SK-N-SH treated with all-trans-retinoic acid at 6 μM for 48 hours (cell line): ENCODE data around the gene RECK.

Source experiments
- ATAC-seq: fragments of 200-7000 bp; cut with Tn5 transposase; 3 replicates; pipeline ENCODE4 v1.9.1; 2020; ENCODE audit warnings: mild to moderate bottlenecking, moderate library complexity
- ARNTL ChIP-seq: fragments of 450-650 bp; formaldehyde crosslinking; IDR thresholded peaks from 2 replicates; pipeline ENCODE4 v1.5.0; 2020; ENCODE audit warnings: low read depth, mild to moderate bottlenecking, moderate library complexity, borderline replicate concordance
- BACH2 ChIP-seq: fragments of 250-450 bp; sonication (Bioruptor Pico); IDR thresholded peaks from 2 replicates; pipeline ENCODE4 v1.9.0; 2021; ENCODE audit warnings: mild to moderate bottlenecking, borderline replicate concordance
- CSDC2 ChIP-seq: fragments of 250-450 bp; sonication (Bioruptor Pico); IDR thresholded peaks from 2 replicates; pipeline ENCODE4 v1.5.0; 2020; ENCODE audit warnings: mild to moderate bottlenecking, moderate library complexity
- ESRRG ChIP-seq: fragments of 250-450 bp; sonication (Bioruptor Pico); IDR thresholded peaks from 2 replicates; pipeline ENCODE4 v1.6.1; 2021; ENCODE audit warnings: mild to moderate bottlenecking
- GLIS3 ChIP-seq: fragments of 250-450 bp; sonication (Bioruptor Pico); IDR thresholded peaks from 2 replicates; pipeline ENCODE4 v1.5.0; 2020; ENCODE audit warnings: mild to moderate bottlenecking, moderate library complexity
- ISL1 ChIP-seq: fragments of 250-450 bp; sonication (Bioruptor Pico); IDR thresholded peaks from 2 replicates; pipeline ENCODE4 v2.1.2; 2022; ENCODE audit warnings: mild to moderate bottlenecking, moderate library complexity
- OSR1 ChIP-seq: fragments of 250-450 bp; sonication (Bioruptor Pico); IDR thresholded peaks from 2 replicates; pipeline ENCODE4 v1.8.0; 2022; ENCODE audit warnings: moderate library complexity, mild to moderate bottlenecking, inconsistent platforms
- TOX ChIP-seq: fragments of 250-450 bp; sonication (Bioruptor Pico); IDR thresholded peaks from 2 replicates; pipeline ENCODE4 v1.8.0; 2021; ENCODE audit warnings: mild to moderate bottlenecking, moderate library complexity, borderline replicate concordance
- ZC3H10 ChIP-seq: fragments of 250-450 bp; sonication (Bioruptor Pico); IDR thresholded peaks from 2 replicates; pipeline ENCODE4 v1.5.1; 2021; ENCODE audit warnings: mild to moderate bottlenecking, moderate library complexity
- ZFP3 ChIP-seq: fragments of 250-450 bp; sonication (Bioruptor Pico); IDR thresholded peaks from 2 replicates; pipeline ENCODE4 v1.5.0; 2020; ENCODE audit warnings: mild to moderate bottlenecking, moderate library complexity
- ZNF565 ChIP-seq: fragments of 450-650 bp; formaldehyde crosslinking; conservative IDR thresholded peaks from 2 replicates; pipeline ENCODE4 v1.5.0; 2020; ENCODE audit warnings: low read depth, mild to moderate bottlenecking, moderate library complexity
- ZNF70 ChIP-seq: fragments of 450-650 bp; formaldehyde crosslinking; IDR thresholded peaks from 2 replicates; pipeline ENCODE4 v1.5.0; 2020; ENCODE audit warnings: mild to moderate bottlenecking, moderate library complexity
- ZNF8 ChIP-seq: fragments of 450-650 bp; formaldehyde crosslinking; IDR thresholded peaks from 2 replicates; pipeline ENCODE4 v1.5.0; 2020; ENCODE audit warnings: mild to moderate bottlenecking, moderate library complexity
- TF ChIP-seq, protein P1 (sequence below): fragments of 250-450 bp; sonication (Bioruptor Pico); IDR thresholded peaks from 2 replicates; pipeline ENCODE4 v1.5.1; 2021; ENCODE audit warnings: mild to moderate bottlenecking, moderate library complexity
- TF ChIP-seq, protein P2 (sequence below): fragments of 250-450 bp; sonication (Bioruptor Pico); IDR thresholded peaks from 2 replicates; pipeline ENCODE4 v1.8.0; 2021; ENCODE audit warnings: low read depth, mild to moderate bottlenecking, moderate library complexity, borderline replicate concordance
- TF ChIP-seq, protein P3 (sequence below): fragments of 250-450 bp; sonication (Bioruptor Pico); IDR thresholded peaks from 2 replicates; pipeline ENCODE4 v1.5.1; 2020; ENCODE audit warnings: low read depth, mild to moderate bottlenecking, moderate library complexity
- TF ChIP-seq, protein P4 (sequence below): fragments of 250-450 bp; sonication (Bioruptor Pico); IDR thresholded peaks from 2 replicates; pipeline ENCODE4 v1.5.0; 2020; ENCODE audit warnings: mild to moderate bottlenecking, moderate library complexity
- TF ChIP-seq, protein P5 (sequence below): fragments of 250-450 bp; sonication (Bioruptor Pico); IDR thresholded peaks from 2 replicates; pipeline ENCODE4 v1.8.0; 2020; ENCODE audit warnings: mild to moderate bottlenecking, moderate library complexity, borderline replicate concordance

The RECK gene

DNA sequence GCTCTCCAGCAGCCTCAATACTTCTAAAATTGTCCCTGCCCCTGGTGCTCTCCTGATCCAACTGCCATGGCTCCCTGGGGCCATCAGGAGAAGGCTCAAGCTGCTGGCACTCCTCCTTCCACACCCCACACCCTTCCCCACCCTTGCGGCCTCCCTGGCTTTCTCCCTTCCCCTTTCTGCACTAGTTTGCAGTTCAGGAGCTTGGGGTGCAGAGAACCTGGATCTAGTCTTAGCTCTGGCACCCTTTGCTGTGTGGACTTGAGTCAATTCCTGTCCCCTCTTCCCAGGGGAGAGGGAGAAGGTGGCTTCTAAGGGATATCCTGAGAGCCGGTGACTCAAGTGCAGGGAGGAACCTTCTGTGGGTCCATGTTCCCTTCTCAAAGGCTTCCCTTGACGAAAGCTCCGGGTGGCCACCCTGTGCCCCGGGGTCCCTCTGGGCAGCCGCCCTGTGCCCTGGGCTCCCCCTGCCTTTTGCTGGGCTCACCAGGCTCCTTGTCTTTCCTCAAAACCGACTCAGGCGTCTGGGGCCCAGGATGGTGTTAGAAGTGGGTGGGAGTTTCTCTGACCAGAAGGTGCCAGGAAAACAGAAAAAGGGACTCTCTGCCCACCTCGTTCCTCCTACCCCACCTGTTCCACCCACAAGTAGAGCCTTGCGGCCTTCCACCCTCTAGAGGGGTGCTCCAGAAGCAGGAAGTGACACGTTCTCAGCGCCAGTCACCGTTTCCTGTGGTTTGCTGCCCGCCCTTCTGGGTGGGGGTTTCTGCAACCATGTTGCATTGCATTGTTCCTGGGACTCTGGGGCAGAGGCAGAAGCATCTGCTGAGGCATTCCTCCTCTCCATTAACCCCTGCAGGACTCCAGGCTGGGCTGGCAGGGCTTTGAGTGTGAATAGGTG is 114.8 kb downstream of the RECK start:
- no peak for ATAC-seq
- TF ChIP-seq ESRRG (CRISPR knock-in tag), result no peak
- no peak for TF ChIP-seq ISL1 (CRISPR knock-in tag)
- no peak for TF ChIP-seq ZNF70 (CRISPR knock-in tag)
- TF ChIP-seq BACH2 (CRISPR knock-in tag), result no peak
- TF ChIP-seq ZC3H10 (CRISPR knock-in tag), result no peak

DNA sequence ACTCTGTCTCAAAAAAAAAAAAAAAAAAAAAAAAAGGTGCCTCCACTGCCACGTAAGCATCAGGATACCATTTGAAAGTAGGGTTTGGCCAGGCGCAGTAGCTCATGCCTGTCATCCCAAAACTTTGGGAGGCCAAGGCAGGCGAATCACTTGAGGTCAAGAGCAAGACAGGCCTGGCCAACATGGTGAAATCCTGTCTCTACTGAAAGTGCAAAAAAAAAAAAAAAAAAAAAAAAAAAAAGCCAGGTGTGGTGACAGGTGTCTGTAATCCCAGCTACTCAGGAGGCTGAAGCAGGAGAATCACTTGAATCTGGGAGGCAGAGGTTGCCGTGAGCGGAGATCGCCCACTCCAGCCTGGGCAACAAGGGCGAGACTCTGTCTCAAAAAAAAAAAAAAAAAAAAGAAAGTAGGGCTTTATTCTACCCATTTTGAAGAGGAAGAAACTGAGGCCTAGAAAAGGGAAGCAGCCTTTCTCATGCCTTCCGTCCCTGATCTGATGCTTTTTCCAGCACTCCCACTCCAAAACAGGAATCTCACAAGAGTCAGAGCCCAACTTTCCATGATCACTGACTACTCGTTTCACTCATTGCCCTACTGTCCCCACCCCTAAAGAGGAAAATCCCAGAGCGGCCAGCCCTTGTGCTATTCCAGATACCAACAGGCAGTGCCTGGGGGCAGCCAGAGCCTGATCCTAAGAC is 116.2 kb downstream of the RECK start:
- TF ChIP-seq, protein P1, sequence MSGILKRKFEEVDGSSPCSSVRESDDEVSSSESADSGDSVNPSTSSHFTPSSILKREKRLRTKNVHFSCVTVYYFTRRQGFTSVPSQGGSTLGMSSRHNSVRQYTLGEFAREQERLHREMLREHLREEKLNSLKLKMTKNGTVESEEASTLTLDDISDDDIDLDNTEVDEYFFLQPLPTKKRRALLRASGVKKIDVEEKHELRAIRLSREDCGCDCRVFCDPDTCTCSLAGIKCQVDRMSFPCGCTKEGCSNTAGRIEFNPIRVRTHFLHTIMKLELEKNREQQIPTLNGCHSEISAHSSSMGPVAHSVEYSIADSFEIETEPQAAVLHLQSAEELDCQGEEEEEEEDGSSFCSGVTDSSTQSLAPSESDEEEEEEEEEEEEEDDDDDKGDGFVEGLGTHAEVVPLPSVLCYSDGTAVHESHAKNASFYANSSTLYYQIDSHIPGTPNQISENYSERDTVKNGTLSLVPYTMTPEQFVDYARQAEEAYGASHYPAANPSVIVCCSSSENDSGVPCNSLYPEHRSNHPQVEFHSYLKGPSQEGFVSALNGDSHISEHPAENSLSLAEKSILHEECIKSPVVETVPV (CRISPR knock-in tag), result no peak
- no peak for TF ChIP-seq ARNTL (CRISPR knock-in tag)
- TF ChIP-seq ZNF565 (CRISPR knock-in tag), result no peak
- no peak for TF ChIP-seq ZFP3 (CRISPR knock-in tag)
- no peak for TF ChIP-seq OSR1 (CRISPR knock-in tag)
- TF ChIP-seq, protein P2, sequence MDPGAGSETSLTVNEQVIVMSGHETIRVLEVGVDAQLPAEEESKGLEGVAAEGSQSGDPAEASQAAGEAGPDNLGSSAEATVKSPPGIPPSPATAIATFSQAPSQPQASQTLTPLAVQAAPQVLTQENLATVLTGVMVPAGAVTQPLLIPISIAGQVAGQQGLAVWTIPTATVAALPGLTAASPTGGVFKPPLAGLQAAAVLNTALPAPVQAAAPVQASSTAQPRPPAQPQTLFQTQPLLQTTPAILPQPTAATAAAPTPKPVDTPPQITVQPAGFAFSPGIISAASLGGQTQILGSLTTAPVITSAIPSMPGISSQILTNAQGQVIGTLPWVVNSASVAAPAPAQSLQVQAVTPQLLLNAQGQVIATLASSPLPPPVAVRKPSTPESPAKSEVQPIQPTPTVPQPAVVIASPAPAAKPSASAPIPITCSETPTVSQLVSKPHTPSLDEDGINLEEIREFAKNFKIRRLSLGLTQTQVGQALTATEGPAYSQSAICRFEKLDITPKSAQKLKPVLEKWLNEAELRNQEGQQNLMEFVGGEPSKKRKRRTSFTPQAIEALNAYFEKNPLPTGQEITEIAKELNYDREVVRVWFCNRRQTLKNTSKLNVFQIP (CRISPR knock-in tag), result no peak
- no peak for TF ChIP-seq ESRRG (CRISPR knock-in tag)
- TF ChIP-seq, protein P3, sequence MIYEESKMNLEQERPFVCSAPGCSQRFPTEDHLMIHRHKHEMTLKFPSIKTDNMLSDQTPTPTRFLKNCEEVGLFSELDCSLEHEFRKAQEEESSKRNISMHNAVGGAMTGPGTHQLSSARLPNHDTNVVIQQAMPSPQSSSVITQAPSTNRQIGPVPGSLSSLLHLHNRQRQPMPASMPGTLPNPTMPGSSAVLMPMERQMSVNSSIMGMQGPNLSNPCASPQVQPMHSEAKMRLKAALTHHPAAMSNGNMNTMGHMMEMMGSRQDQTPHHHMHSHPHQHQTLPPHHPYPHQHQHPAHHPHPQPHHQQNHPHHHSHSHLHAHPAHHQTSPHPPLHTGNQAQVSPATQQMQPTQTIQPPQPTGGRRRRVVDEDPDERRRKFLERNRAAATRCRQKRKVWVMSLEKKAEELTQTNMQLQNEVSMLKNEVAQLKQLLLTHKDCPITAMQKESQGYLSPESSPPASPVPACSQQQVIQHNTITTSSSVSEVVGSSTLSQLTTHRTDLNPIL (CRISPR knock-in tag), result no peak
- TF ChIP-seq CSDC2, result no peak
- TF ChIP-seq GLIS3 (CRISPR knock-in tag), result no peak
- TF ChIP-seq ZC3H10 (CRISPR knock-in tag), result no peak
- TF ChIP-seq, protein P4, sequence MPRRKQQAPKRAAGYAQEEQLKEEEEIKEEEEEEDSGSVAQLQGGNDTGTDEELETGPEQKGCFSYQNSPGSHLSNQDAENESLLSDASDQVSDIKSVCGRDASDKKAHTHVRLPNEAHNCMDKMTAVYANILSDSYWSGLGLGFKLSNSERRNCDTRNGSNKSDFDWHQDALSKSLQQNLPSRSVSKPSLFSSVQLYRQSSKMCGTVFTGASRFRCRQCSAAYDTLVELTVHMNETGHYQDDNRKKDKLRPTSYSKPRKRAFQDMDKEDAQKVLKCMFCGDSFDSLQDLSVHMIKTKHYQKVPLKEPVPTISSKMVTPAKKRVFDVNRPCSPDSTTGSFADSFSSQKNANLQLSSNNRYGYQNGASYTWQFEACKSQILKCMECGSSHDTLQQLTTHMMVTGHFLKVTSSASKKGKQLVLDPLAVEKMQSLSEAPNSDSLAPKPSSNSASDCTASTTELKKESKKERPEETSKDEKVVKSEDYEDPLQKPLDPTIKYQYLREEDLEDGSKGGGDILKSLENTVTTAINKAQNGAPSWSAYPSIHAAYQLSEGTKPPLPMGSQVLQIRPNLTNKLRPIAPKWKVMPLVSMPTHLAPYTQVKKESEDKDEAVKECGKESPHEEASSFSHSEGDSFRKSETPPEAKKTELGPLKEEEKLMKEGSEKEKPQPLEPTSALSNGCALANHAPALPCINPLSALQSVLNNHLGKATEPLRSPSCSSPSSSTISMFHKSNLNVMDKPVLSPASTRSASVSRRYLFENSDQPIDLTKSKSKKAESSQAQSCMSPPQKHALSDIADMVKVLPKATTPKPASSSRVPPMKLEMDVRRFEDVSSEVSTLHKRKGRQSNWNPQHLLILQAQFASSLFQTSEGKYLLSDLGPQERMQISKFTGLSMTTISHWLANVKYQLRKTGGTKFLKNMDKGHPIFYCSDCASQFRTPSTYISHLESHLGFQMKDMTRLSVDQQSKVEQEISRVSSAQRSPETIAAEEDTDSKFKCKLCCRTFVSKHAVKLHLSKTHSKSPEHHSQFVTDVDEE, result no peak
- TF ChIP-seq ZNF8 (CRISPR knock-in tag), result no peak
- no peak for TF ChIP-seq TOX (CRISPR knock-in tag)
- TF ChIP-seq, protein P5, sequence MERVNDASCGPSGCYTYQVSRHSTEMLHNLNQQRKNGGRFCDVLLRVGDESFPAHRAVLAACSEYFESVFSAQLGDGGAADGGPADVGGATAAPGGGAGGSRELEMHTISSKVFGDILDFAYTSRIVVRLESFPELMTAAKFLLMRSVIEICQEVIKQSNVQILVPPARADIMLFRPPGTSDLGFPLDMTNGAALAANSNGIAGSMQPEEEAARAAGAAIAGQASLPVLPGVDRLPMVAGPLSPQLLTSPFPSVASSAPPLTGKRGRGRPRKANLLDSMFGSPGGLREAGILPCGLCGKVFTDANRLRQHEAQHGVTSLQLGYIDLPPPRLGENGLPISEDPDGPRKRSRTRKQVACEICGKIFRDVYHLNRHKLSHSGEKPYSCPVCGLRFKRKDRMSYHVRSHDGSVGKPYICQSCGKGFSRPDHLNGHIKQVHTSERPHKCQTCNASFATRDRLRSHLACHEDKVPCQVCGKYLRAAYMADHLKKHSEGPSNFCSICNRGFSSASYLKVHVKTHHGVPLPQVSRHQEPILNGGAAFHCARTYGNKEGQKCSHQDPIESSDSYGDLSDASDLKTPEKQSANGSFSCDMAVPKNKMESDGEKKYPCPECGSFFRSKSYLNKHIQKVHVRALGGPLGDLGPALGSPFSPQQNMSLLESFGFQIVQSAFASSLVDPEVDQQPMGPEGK (CRISPR knock-in tag), result no peak
- TF ChIP-seq, all 23 proteins: peak for 0
- no peak for ATAC-seq

DNA sequence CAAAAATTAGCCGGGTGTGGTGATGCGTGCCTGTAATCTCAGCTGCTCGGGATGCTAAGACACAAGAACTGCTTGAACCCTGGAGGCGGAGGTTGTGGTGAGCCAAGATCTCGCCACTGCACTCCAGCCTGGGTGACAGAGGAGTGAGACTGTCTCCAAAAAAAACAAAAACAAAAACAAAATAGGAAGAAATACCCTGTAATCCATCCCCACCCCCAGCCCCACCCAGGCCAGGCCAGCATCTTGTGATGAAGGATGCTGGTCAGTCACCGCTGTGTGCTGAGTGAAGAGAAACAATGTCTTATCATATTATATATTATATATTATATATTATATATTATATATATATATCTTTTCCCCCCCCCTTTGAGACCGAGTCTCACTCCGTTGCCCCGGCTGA is 117.0 kb downstream of the RECK start:
- ATAC-seq, result no peak
- TF ChIP-seq ZFP3 (CRISPR knock-in tag), result no peak
- TF ChIP-seq, protein P5 (CRISPR knock-in tag), result no peak
